Stimulated activated CD8-positive, alpha-beta memory T cell treated with anti-CD3 and anti-CD28 coated beads, Interleukin-4, amount 100 ng/mL, for 48 hours (primary cell): ENCODE measurements around the gene FBXO42.
"Not testable (repeated sequence)": the region's sequence is repeated elsewhere in the genome, so short reads cannot be mapped to it uniquely, and the experiment has no call there.

Source experiments
- DNase-seq: peaks from one replicate; pipeline ENCODE4 v3.0.0-alpha.2; 2020

Gene FBXO42

DNA sequence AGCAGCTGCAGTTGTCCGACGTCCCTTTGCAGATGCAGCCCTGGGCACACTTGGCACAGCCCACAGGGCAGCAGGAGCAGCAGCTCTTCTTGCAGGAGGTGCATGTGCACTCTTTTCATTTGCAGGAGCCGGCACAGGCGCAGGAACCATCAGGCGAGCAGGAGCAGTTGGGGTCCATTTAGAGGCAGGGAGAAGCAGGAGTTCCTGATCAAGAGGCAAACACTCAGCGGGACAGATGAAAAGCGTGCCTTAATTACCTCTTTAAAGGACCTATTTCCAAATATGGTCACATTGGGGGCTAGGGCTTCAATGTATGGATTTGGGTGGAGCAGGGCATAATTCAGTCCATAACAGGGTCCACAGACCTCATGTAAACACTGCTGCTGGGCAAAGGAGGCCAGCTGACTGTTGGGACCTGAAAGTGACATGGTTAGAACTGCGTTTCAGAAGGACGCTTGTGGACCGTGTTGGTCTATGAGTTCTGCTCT, 111.0 kb downstream of the FBXO42 start:
- no peak for DNase-seq

DNA sequence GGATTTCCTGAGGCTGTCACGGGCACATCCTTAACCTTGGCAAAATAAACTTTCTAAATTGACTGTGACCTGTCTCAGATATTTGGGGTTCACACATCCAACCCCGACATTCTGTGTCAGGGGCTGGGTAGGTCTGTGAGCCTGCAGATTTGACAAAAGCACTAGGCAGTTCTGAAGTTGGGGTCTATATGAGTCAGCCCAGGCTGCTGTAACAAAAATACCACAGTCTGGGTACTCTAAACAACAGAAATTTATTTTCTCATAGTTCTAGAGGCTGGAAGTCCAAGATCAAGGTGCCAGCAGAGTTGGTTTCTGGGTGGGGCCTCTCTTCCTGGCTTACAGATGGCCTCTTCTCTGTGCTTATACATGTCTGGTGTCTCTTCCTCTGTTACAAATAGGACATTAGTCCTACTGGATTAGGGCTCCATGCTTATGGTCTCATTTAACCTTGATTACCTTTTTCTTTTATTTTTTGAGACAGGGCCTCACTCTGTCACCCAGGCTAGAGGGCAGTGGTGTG, 112.2 kb downstream of the FBXO42 start:
- DNase-seq: no peak

DNA sequence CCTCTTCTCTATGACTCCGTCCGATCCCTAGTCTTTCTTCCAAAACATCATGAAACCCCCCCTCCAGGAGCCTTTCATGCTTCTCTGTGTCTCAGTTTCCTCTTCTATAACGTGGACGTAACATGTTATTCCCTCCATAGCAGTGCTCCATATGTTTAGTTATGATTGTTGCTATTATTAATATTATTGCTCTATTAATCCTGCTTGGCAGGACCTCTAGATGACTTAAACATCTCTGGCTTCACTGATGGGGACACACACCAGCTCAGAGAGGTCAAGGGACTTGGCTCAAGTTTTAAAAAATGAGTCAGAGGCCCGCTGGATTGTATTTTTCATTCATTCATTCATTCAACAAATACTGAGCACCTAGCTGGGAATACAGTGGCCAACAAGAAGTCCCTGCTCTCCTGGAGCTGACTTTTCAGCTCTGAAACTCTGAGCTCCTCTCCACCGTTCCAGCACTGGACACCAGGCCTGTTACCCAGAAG, 114.9 kb downstream of the FBXO42 start:
- no peak for DNase-seq

DNA sequence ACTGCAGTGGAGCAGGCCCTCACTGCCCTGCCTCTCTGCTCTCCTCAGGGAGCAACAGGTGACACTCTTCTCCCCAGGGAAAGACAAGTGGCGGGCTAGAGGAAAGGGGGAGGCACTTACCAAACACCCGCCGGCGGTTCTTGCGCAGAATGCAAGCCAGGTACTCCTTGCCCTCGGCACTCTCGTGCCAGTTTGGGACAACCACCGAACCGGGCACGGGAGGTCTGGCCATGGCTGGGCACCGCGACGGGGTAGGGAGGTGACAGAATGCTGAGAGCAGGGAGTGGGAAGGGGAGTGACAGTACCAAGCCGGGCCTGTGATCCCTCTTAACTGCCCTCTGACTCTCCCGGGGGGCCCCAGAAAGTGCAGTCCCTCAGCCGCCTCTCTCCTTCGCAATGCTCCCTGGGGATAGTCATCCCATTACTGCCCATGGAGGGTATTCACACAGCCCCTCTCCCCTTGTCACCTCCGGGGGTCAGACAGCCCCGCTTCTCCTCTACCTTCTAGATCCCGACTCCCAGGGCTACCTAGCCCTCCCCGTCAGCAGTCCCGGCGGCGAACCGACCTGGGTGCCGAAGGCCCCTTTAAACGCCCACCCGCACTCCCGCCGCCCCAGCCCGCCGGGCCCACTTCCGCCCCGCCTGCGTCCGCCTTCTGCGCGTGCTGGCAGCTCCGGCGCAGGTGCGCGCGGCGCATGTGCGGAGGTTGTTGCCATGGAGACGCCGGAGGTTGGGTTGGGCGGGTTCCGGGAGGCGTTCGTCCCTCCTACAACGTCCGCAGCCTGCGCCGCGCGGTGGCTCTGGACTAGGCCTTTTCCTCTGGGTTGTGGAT, 115.6 kb downstream of the FBXO42 start, which contains the start of gene CPLANE2:
CPLANE2 (minus strand) TSS at position 673 of the 832 bp plus-strand sequence; CDS start at position 232, 441 bp downstream.
- peak; percentile 98 for DNase-seq

DNA sequence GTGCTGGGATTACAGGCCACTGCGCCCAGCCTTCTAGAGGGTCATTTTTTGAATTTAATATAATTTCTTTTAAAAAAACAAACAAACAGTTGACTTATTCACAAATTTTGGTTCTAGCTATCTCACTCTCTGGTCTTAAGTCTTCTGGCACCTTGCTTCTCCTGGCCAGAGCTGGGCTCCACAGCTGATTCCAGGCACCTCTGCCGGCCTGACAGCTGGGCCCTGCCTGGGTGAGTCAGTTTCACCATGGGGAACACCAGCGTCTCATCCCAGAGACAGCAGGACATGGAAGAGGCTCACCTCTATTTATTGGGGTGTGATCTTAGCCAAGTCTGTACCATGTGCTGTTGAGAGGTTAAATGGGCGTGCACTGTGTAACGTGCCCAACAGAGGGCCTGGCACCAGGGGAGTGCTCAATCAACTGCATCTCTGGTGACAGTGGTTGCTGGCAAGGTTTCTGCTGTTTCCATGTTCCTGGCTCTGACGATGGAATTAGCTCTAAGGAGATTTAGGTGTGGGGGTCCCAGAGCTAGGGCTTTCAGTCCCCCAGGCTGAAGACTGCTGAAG, 116.3 kb downstream of the FBXO42 start:
- DNase-seq: peak; percentile 54

DNA sequence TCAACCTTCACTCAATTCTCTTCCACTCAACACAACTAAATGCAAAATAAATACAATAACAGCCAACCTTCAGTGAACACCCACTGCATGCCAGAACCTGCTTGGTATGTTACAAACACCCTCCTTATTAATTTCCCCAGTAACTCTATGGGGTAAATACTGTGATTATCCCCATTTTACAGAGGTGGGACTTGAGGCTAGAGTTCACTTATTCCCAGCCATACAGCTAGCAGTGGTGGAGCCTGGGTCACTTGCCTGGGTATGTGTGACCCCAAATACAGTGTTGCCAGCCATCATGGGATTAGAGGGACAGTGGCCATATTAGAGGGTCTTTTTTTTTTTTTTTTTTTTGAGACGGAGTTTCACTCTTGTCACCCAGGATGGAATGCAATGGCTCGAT, 116.9 kb downstream of the FBXO42 start:
- no peak for DNase-seq

DNA sequence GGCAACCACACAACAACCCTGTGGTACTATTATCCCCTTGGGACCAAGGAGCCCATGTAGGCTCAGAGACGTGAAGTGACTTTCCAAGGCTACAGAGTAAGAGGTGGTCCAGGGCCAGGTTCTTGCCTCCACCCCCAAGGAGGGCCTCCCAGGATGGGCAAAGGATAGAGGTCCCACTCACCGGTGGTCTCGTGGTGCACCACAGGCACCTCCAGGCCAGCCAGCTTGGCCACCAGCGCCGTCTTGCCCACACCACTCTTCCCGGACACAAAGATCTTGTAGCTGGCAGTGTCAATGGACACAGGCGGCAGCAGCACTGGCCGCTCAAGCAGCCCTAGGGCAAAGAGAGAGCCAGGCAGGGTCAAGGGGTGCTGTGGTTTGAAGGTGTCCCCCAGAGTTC, 118.8 kb downstream of the FBXO42 start:
- DNase-seq: no peak

DNA sequence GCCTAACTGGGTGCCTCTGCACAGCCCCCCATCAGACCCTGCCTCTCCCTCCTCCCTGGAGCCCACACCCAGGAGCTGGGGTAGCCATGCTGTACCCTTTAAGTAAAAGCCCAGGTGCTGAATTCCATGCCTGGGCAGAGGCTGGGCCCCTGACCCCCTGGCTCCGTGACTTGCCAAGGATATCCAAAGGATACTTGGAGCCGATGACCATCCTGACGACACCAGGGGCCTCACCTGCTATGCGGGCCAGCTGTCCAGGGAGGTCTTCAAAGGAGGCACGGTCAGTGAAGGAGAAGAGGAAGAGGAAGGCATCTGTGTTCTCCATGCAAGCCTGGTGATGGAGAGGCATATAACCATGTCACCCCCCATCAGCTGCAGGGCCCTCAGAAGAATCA, 120.0 kb downstream of the FBXO42 start:
- no peak for DNase-seq

DNA sequence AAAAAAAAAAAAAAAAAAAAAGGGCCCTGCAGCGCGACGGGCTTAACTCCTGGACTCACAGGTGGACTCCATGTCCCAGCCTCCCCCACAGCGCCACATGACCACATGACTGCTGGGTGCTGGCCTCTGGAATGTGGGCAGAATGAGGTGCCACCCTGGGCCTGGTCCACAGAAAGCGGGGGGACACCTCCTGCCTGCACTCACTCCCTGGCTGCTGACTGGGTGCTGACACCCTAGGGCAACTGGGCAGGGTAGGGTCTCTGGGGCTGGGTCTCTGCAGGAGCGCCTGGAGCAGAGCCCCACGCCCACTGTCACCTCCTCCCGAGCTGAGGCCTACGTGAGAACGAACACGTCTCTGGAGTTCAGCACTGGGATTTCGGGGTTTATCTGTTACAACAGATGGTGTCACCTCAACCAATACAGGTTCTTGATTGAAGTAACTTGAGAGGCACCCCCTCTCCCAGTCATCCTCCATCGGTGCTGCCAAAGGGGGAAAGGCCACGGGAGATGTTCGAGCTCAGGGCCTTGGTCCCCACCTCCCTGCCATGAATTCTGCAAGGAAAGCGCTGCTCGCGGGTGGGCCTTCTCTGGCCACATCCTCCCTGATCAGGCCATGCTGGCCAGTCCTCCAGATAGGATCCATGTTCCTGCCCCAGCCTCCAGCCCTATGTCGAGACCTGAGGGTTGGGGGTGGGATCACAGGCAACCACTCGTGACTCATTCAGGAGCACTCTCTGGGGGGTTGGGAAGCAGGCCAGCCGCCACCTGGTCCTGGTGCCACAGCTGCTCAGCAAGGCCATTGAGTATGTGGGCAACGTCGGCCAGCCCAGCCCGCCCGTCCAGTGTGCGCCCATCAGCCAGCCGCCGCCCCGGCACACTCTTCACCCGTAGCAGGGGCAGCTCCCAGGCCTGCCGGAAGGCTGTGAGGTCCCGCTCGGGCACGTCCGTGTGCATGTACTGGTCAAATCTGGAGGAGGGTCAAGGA, 120.7 kb downstream of the FBXO42 start:
- no peak for DNase-seq

DNA sequence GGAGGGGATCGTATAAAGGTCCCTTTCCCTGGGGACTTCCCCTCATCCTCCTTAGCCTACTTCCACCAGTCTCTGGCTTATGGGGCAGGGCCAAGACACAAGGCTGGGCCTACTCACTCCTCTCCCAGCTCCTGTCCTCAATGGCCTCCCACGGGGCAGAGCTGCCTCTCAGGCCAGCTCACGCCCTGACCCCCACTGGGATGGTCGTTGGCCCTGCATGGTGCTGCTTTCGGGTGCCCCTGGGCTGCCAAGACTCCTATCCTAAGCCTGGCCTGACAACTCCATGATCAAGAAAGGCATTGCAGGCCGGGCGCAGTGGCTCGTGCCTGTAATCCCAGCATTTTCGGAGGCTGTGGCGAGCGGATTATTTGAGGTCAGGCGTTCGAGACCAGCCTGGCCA, 121.5 kb downstream of the FBXO42 start:
- DNase-seq: no peak

DNA sequence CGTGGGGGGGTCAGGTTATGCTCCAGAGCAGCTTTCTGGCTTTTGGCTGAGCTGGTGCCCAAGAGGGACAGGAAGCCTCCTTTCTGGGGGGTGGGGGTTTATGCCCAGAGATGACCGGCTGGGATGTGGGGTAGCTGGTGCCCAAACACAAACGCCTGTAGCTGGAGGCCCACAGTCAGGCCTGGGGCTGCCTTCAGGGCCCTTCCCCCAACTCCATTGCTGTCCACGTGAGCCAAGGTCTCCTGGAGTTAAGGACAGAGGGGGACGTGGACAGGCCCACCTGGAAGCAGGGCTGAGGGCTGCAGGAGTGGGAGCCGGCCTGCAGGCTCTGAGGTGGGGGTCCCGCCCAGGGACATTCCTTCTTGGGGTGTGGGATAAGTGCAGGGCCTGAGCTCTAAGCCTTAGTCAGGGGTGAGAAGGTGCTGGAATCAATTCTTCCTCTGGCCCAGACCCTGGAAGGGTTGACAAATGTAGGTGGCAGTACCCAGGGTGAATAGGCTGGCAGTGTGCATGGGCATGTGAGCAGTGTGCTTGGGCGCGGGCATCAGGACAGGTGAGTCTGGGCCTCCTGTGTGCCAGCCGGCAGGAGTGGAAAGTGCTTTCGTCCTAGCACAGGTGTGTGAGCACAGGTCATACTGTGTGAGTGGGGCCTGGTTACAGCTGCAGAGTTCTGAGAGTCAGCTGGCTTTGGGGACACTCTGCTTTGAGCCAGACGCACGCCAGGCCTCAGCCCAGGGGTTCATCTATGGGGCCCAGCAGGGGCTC, 122.1 kb downstream of the FBXO42 start:
- no peak for DNase-seq

DNA sequence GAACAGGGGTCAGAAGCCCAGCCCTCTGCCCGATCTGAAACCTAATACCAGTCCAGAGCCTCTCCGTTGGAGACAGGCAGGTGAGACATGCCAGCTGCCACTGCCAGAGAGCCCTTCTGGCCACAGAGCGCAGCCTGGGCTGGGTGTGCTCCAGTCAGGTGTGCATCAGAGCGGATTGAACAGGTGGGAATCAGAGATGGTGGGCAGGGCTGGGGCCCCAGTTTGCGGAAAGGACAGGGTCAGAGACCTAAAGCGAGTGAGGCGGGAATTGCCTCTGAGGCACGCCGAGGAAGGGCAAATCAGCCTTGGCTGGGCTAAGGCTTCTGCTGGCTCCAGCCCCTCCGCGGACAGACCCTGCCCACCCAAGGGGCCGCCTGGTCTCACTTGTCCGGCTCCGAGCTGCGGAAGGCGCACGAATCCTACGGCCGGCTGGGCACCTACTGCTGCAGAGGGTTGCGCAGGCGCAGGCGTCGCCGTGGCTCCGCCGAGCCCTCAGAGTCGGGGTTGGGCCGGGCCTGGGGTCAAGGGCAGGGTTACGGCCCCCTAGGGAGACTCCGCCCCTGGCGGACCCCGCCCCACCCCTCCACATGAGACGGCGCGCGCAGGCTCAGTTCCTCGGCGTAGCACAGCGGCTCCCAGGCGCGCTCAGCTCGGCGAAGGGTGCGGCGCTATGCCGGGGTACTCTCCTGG, 125.6 kb downstream of the FBXO42 start:
- no peak for DNase-seq

DNA sequence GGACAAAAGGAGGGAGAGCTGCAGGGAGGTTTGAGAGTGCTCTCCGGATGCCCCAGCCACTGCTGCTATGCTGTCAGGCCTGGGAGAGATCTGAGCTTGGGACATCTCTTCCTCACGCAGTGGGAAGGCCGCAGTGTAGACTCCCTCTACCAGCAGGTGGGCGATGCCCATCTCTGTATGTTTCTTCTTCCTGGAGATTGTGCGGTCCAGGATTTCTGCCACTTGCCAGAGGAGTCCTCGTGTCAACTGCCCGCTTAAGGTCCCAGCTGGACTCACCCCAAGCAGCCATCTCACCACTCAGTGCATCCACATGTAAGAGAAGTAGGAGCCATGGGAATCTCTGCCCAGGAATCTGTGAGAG, 126.2 kb downstream of the FBXO42 start:
- DNase-seq: no peak

DNA sequence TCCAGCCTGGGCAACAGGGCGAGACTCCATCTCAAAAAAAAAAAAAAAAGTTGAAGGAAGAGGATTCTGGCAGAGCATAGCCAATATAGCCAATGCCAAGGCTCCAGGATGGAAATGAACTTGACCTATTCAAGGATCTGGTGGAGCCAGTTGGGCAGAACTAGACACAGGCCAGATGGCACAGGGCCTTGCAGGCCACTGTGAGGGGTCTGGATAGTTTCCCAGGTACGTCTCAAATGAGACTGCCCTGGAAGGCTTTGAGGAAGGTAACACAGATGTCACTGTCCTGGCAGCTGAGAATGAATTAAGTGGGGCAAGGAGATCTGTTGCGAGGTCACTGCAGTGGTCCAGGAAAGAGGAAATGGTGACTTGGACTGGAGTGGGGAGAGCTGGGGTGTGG, 127.8 kb downstream of the FBXO42 start:
- no peak for DNase-seq

DNA sequence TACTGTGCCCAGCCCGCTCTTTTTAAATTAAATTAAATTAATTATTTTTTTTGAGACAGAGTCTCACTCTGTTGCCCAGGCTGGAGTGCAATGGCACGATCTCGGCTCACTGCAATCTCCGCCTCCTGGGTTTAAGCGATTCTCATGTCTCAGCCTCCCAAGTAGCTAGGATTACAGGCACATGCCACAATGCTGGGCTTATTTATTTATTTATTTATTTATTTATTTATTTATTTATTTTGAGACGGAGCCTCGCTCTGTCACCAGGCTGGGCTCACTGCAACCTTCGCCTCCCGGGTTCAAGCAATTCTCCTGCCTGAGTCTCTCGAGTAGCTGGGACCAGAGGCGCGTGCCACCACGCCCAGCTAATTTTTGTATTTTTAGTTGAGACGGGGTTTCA, 129.6 kb downstream of the FBXO42 start:
- not testable (repeated sequence) for DNase-seq

DNA sequence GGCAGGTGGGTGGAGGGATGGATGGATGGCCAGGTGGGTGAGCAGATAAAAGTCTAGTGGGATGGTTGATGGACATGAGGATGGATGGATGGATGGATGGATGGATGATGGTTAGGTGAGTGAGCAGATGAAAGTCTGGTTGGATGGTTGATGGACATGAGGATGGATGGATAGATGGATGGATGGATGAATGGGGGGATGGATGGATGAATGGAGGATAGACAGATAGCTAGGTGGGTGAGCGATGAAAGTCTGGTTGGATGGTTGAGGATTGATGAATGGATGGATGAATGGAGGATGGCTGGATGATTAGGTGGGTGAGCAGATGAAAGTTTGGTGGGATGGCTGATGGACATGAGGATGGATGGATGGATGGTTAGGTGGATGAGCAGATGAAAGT, 130.8 kb downstream of the FBXO42 start:
- no peak for DNase-seq

DNA sequence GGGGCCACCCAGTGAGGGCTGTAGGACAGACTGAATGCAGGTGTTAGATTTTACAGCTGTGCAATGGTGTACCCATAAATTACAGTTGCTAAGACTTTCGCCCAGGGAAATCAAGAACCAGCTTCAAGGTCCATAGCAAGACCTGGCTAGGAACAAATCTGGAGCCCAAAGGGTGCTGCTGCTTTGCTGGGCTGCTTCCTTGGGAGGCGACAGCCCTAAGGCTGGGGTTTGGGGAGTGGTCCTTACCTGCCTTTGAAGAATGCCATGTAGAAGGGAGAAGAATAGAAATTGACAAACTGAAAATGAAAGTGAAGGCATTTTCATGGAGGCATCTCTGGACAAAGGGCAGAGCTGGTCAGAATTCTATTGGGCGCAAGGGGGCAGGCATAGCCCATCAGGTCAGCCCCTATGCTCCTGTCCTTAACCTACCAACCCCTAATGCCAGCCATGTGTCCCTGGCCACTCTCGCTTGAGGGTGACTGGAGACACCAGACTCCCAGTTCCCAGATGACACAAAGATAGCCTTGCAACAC, 132.2 kb downstream of the FBXO42 start:
- no peak for DNase-seq

DNA sequence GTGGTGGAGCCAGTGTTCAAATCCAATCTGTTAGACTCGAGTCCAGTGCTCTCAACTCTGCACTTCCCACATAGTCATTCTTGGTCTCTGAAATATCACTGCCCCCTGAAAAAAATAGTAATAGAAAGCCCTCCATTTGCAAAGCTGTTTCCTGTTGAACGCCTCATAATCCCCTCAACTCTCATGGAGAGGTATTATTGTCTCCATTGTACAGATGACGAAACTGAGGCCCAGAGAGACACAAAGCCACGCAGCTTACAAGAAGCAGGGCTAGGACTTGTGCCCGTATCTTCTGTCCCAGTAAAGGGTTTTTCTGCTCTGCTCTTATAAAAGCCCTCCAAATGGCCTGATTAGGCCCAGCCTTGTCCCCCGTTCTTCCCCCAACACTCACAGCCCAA, 133.6 kb downstream of the FBXO42 start:
- no peak for DNase-seq

DNA sequence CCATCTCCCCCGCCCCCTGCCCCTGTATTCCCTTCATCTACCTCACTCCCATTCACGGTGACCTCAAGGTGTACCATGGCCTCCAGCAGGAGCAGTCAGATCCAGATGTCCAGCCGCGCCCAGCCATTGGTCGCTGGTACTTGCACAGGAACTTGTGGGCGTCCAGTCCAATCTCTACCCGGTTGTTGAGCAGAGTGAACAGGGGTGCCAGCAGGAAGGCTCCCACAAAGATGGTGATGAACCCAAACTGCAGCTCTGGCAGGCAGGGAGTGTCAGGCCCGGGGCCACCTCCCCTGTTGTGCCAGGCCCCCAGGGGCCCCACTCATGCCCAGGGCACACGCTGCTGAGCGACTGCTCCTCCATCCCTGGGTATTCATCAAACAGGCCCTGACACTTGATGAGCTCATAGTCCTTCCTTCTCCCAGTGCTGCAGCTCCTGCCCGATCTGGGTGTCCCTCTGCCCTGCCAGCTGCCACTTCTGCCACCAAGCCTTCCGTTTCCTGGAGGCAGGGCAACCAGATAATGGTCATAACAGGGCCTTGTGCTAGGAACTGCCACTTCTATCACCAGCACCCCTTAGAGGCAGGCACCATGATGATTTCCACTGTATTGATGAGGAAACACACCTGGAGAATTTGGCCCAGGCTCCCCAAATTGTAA, 134.1 kb downstream of the FBXO42 start:
- DNase-seq: no peak

DNA sequence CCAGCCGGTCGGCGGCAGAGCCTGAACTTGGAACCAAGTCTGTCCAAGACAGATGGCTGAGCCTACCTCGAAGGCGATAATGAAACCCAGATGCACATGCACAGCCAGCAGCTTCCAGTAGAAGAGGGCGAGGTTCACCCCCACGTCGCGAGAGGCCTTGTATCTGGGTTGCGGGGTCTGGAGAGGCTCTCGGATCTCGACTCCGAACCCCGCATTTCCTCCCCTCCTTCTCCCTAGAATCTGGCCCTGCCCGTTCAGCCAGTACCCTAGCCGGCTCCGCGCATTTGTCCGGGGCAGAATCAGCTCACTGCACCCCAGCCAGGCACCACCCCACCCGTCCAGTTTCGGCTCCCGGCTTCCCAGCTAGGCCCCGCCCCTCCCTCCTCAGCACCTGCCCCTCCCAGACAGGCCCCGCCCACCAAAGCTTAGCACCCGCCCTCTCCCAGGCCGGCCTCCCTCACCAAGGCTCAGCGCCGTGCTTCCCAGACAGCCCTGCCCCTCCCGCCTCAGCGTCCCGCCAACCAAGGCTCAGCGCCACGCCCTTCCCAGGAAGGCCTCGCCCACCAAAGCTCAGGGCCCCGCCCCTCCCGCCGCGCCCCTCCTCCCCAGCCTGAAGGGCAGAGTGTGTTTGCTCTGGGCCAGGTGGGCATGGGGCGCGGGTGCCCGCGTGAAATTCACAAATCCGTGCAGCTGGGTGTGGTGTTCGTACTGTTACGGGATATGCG, 135.1 kb downstream of the FBXO42 start:
- DNase-seq: peak; percentile 98
